ENCODE measurements around the gene UPK3A.
"Not testable (repeated sequence)": the region's sequence is repeated elsewhere in the genome, so short reads cannot be mapped to it uniquely, and the experiment has no call there.

DNA sequence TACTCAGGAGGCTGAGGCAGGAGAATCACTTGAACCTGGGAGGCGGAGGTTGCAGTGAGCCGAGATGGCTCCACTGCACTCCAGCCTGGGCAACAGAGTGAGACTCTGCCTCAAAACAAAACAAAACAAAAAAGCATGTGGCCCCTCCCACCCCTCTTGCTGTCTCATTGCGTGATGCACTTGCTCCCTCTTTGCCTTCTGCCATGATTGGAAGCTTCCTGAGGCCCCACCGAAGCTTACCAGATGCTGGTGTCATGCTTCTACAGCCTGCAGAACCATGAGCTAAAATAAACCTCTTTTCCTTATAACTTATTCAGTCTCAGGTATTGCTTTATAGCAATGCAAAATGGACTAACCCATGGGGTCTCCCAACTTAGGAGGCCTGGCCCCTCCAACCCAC, 26.8 kb upstream of the UPK3A start:
- TF ChIP-seq, protein P1, sequence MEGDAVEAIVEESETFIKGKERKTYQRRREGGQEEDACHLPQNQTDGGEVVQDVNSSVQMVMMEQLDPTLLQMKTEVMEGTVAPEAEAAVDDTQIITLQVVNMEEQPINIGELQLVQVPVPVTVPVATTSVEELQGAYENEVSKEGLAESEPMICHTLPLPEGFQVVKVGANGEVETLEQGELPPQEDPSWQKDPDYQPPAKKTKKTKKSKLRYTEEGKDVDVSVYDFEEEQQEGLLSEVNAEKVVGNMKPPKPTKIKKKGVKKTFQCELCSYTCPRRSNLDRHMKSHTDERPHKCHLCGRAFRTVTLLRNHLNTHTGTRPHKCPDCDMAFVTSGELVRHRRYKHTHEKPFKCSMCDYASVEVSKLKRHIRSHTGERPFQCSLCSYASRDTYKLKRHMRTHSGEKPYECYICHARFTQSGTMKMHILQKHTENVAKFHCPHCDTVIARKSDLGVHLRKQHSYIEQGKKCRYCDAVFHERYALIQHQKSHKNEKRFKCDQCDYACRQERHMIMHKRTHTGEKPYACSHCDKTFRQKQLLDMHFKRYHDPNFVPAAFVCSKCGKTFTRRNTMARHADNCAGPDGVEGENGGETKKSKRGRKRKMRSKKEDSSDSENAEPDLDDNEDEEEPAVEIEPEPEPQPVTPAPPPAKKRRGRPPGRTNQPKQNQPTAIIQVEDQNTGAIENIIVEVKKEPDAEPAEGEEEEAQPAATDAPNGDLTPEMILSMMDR (IDR thresholded peaks at IDR 0.05), result not testable (repeated sequence)
- TF ChIP-seq POLR2AphosphoS5, EP300 (IDR thresholded peaks at IDR 0.05): not testable (repeated sequence)

Measured in gastroesophageal sphincter (tissue), 3 donors.